ENCODE data around the gene KIAA0040.

DNA sequence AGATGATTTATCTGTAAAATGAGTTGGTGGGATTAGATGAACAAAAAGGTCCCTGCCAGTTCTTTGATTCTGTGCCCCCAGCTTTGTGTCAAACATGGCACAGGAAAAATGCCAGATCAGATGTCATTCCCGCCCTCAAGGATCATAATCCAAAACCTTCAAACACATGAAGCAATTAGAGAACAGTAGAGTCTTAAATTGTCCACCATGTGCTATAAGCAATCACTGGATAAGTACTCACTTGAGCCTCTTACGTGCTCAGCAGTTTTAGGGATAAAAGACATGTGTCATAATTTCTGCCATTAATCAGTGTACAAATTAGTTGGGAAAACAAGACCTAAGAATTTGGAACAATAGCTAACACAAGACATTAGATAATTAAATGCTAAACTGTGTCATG, 15.4 kb upstream of the KIAA0040 start:
- TF ChIP-seq, protein P1, sequence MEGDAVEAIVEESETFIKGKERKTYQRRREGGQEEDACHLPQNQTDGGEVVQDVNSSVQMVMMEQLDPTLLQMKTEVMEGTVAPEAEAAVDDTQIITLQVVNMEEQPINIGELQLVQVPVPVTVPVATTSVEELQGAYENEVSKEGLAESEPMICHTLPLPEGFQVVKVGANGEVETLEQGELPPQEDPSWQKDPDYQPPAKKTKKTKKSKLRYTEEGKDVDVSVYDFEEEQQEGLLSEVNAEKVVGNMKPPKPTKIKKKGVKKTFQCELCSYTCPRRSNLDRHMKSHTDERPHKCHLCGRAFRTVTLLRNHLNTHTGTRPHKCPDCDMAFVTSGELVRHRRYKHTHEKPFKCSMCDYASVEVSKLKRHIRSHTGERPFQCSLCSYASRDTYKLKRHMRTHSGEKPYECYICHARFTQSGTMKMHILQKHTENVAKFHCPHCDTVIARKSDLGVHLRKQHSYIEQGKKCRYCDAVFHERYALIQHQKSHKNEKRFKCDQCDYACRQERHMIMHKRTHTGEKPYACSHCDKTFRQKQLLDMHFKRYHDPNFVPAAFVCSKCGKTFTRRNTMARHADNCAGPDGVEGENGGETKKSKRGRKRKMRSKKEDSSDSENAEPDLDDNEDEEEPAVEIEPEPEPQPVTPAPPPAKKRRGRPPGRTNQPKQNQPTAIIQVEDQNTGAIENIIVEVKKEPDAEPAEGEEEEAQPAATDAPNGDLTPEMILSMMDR (IDR thresholded peaks at IDR 0.05), result no peak
- TF ChIP-seq ZFX (IDR thresholded peaks at IDR 0.05; ENCODE audit: borderline replicate concordance), result no peak
